Stimulated activated CD4-positive, alpha-beta T cell treated with anti-CD3 and anti-CD28 coated beads, Interleukin-1b, Interleukin-23, amount 100 ng/mL, for 24 hours (primary cell): ENCODE measurements around the gene NLRP7.
"Not testable (repeated sequence)": the region's sequence is repeated elsewhere in the genome, so short reads cannot be mapped to it uniquely, and the experiment has no call there.

ENCODE experiments used
- DNase-seq, 4 experiments: peaks; one replicate each; pipeline ENCODE4 v3.0.0-alpha.2; 2020; ENCODE audit warnings: low read depth in 4 of 4, low spot score in 1 of 4

NLRP7 gene

GRCh38 chr19:54919646-54920563, 27.4 kb downstream of the NLRP7 start:
- not testable (repeated sequence) for DNase-seq

- no peak for DNase-seq
Observed at GRCh38 chr19:54918499-54918898, 28.8 kb downstream of the NLRP7 start.

- no peak for DNase-seq
Observed at GRCh38 chr19:54916822-54917221, 30.5 kb downstream of the NLRP7 start.

GRCh38 chr19:54907899-54908298, 39.4 kb downstream of the NLRP7 start:
- not testable (repeated sequence) for DNase-seq

- DNase-seq, result no peak
Observed at GRCh38 chr19:54906819-54907218, 40.5 kb downstream of the NLRP7 start.

GRCh38 chr19:54905803-54906511, 41.4 kb downstream of the NLRP7 start, which contains the start of gene NCR1:
NCR1 (plus strand) TSS chr19:54906148; CDS start chr19:54906188, 40 bp downstream.
- DNase-seq, result no peak

- DNase-seq, result no peak
Observed at GRCh38 chr19:54905421-54905802, 41.9 kb downstream of the NLRP7 start.

GRCh38 chr19:54904261-54904660, 43.1 kb downstream of the NLRP7 start:
- not testable (repeated sequence) for DNase-seq

GRCh38 chr19:54903303-54903702, 44.0 kb downstream of the NLRP7 start:
- no peak for DNase-seq

GRCh38 chr19:54902061-54902460, 45.3 kb downstream of the NLRP7 start:
- no peak for DNase-seq

- DNase-seq, result not testable (repeated sequence)
Observed at GRCh38 chr19:54901153-54901552, 46.2 kb downstream of the NLRP7 start.

- DNase-seq, result not testable (repeated sequence)
Observed at GRCh38 chr19:54899646-54900045, 47.7 kb downstream of the NLRP7 start.

GRCh38 chr19:54898685-54899084, 48.6 kb downstream of the NLRP7 start:
- DNase-seq, result not testable (repeated sequence)

- no peak for DNase-seq
Observed at GRCh38 chr19:54896036-54896435, 51.3 kb downstream of the NLRP7 start.

- not testable (repeated sequence) for DNase-seq
Observed at GRCh38 chr19:54894106-54894505, 53.2 kb downstream of the NLRP7 start.

- no peak for DNase-seq
Observed at GRCh38 chr19:54893406-54893805, 53.9 kb downstream of the NLRP7 start.

- no peak for DNase-seq
Observed at GRCh38 chr19:54889566-54889965, 57.8 kb downstream of the NLRP7 start.

- DNase-seq, result no peak
Observed at GRCh38 chr19:54888239-54888638, 59.1 kb downstream of the NLRP7 start.

- no peak for DNase-seq
Observed at GRCh38 chr19:54883228-54883627, 64.1 kb downstream of the NLRP7 start.

- no peak for DNase-seq
Observed at GRCh38 chr19:54882758-54883157, 64.6 kb downstream of the NLRP7 start.

- no peak for DNase-seq
Observed at GRCh38 chr19:54881884-54882283, 65.4 kb downstream of the NLRP7 start.

GRCh38 chr19:54877471-54877870, 69.9 kb downstream of the NLRP7 start:
- no peak for DNase-seq
